ENCODE measurements around the gene FBXO17.

FBXO17 gene

DNA sequence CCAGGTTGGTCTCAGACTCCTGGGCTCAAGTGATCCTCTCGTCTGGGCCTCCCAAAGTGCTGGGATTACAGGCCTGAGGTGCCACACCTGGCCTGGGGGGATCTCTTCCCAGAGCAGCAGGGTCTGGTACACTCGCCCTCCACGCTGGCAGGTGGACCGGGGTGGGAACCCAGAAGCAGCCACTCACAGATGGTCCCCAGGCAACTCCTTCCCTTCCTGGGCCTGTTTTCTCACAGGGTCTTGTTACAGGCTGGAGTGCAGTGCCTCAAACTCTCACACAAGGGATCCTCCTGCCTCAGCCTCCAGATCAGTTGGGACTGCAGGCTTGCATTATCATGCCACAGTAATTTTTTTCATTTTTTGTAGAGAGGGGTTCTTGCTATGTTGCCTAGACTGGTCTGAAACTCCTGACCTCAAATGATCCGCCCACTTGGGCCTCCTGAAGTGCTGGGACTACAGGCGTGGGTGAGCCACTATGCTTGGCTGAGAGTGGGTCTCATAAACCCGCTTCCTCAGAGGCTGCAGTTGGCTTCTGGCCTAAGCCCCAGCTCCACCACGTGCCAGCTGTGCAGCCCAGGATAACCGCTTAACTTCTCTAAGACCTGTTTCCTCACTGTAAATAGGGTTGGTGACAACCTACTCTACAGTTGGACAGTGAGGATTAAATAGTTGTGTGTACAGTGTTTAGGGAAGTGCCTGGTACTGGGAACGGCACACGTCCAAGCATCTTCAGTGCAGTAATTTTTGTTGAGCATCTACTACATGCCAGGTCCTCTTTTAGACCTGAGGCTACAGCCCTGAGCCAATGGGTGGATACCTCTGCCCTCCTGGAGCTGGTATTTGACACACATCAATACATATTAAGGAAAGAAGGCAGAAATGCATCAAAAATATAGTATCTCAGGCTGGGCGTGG lies 62.7 kb downstream of the FBXO17 start:
- no peak for DNase-seq

DNA sequence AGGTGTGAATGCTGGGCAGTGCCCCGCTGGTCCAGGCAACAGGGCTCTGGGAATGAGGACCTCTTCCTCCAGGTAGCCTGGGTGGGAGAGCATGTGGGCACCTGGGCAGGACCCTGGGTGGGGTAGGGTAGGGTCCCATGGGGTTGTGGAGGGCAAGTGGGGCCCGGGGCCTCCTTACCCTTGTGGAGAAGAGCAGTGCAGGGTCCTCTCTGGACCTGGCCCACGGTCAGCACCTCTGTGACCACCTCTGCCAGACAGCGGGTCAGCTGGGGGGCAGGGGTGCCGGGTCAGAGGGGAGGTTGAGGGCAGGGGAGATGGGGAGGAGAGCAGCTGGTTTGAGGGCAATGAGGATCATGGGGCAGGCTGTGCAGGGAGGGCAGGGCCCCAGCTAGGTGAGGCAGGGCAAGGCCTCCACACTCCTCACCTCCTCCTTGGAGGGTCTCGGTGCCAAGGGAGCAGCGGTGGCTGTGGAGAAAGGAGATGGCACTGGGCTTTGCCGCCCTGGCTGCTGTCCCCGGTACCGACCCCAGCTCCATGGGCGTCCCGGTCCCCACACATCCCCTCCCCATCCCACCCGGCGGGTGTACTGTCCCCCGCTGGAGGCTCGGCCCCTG lies 64.0 kb downstream of the FBXO17 start:
- DNase-seq: no peak

DNA sequence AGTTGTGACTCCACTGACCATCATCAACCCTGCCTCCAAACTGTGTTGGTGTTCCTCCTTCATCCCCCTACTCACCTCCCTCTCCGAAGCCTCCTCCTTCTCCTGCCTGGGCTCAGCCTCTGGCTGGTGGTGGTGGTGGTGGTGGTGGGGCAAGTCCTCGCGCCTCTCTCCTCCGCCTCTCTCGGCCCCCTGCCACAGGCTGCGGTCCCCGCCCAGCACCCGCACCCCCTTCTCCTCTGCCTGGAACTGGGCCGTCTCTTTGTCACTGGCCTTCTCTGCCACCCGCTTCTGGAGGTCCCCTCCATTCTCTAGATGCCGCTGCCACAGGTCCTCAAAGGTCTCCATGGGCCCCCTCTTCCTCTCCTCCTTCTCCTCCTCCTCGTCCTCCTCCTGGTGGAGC lies 65.1 kb downstream of the FBXO17 start:
- DNase-seq: no peak

DNA sequence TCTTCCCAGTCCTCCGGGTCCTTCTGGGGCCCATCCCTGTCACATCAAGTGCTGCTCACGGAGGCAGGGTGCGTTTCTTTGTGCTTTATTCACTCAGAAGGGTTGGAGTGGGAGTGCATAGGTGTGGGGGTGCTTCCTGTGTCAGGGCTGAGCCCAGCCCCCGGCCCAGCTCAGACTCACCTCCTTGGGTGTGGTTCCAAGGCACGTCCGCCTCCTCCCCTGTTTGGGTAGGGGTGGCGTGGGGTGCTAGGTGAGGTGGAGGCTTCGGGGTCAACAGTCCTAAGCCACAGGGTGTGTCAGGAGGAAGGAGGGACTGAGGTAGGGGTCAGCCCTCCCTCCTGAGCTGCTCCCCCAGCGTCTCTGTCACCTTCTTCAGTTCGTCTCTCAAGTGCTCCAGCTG lies 66.6 kb downstream of the FBXO17 start:
- no peak for DNase-seq

DNA sequence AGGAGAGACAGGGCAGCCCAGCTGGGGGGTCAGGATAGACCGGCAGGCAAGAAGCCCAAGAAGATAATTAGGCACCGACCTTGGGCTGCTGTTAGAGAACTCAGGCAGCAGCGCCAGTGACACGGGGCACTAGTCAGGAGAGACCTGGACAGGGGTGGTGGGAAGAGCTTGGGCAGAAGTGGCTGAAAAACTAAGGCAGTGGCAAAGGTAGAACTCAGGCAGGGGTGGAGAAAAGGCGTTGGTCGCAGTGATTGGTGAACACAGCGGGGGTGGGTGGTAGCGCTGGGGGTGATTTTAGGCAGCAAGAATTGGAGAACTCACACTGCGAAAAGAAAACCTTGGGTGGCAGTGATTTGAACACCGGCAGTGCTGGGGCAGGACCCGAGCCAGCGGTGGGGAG lies 67.9 kb downstream of the FBXO17 start:
- DNase-seq: no peak

DNA sequence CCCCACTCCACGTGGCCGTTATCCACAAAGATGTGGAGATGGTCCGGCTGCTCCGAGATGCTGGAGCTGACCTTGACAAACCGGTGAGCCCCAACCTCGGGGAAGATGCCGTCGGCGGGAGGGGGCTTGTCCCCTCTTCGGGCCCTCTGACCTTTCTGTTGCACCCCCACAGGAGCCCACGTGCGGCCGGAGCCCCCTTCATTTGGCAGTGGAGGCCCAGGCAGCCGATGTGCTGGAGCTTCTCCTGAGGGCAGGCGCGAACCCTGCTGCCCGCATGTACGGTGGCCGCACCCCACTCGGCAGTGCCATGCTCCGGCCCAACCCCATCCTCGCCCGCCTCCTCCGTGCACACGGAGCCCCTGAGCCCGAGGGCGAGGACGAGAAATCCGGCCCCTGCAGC lies 68.3 kb downstream of the FBXO17 start:
- no peak for DNase-seq

DNA sequence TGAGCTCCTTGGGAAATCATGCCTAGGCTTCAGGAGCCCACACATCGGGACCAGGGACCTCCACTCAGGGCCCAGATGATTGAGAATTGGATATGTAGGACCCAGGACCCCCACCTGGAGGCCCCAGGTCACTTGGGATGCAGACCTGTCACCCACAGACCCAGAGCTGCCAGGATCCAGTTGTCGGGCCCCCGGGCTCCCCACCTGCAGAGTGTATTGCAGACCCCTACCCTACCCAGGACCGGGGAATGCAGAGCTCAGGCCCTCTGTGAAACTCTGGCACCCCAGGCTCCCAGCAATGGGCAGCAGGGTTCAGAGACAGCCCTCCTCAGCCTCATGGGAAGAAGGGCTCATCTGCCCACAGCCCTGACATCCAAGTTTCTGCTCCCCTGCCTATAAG lies 69.9 kb downstream of the FBXO17 start:
- DNase-seq: no peak

DNA sequence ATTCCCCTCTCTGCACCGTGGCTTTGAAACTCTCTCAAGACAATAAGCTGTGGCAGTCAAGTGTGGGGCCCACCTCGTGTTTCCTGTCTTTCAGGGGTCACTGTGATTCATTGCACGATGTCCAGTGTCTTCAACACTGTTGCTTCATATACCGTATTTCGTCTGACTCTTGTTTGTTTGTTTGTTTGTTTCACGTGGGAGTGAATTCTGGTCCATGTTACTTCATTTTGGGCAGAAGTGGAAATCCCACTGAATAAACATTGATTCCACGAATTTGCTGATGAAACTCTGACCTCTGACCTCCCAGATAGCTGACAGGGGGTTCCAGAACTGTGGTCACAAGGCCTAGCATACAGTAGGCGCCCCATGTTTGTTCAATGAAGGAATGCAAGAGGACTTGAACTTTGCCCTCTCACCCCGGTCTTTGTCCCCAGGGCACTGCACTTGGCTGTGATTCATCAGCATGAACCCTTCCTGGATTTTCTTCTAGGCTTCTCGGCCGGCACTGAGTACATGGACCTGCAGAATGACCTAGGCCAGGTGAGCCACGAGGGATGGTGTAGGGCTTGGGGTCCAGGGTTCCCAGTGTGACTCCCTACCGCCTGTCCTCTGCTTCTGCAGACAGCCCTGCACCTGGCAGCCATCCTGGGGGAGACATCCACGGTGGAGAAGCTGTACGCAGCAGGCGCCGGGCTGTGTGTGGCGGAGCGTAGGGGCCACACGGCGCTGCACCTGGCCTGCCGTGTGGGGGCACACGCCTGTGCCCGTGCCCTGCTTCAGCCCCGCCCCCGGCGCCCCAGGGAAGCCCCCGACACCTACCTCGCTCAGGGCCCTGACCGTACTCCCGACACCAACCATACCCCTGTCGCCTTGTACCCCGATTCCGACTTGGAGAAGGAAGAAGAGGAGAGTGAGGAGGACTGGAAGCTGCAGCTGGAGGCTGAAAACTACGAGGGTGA lies 70.7 kb downstream of the FBXO17 start:
- no peak for DNase-seq

DNA sequence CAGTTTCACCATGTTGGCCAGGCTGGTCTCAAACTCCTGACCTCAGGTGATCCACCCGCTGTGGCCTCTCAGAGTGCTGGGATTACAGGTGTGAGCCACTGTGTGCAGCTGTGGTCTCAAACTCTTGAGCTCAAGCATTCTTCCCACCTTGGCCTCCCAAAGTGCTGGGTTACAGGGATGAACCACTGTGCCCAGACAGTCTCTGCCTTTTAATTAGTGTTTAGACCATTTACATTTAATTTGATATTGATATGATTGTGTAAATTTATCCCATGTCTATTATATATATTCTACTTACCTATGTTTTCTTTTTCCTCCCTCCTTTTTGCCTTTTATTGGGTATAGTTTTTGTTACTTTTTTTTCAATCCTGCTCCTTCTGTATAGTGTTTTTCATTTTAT lies 73.9 kb downstream of the FBXO17 start:
- no peak for DNase-seq

DNA sequence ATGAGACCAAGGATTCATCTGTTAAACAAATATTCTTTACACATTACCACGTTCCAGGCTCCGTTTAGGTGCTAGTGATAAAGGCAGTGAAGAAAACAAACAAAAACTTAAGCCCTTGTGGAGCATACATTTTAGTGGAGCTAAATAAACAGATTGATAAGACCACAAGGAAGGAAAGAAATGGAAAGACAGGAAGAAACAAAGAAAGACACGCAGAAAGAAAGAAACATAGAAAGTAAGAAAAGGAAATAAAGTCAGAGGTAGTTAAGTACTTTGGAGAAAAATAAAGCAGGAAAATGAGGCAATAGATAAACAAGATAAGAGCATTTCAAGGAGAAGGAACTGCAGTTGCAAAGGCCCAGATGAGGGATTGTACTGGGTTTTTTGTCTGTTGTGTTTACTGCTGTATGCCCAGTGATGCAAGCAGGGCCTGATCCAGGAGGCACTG lies 74.8 kb downstream of the FBXO17 start:
- DNase-seq: no peak

DNA sequence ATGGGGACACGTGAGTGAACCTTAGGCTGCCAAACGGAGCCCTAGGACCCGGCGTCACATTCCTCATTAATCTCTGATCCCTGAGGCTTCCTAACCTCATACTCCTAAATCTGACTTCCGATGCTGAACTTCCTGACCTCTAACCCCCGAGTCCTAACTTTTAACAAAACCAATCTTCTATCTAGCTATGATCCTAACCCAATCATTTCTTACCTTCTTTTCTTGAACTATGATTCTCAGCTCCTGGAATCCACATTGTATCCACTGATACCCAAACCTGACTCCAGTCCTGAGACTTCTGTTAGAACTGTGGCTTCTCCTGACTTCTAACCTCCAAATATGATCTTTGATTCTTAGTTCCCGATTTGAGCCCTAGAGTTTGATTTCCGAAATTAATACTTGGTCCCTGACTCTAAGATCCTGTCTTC lies 75.3 kb downstream of the FBXO17 start:
- DNase-seq: no peak

DNA sequence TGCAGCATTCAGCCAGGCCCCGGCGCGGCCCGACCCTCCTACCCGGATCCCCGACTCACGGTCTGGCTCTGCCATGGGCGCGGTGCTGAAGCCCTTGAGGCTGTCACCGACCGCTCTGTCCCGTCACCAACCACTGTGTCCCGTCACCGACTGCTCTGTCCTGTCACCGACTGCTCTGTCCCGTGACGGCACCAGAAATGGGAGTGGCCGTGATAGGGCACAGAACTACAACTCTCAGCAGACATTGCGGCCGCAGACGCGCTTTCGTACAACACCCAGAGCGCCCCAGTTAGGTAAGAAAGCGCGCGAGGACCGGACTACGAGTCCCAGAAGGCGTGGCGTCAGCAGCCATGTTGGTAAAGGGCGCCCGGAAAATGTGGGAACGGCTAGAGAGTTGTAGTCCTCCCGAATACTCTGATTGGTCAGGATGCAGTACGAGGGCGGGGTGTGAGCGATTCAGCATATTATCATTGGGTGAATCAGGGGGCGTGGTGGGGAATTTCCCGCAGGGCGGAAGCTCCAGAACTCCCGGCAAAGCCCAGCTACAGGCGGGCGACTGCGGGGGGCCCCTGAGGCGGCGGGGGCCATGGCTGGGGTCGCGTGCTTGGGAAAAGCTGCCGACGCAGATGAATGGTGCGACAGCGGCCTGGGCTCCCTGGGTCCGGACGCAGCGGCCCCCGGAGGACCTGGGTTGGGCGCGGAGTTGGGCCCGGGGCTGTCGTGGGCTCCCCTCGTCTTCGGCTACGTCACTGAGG lies 75.9 kb downstream of the FBXO17 start, which contains the start of the genes NFKBIB and SIRT2:
TSS of gene NFKBIB (plus strand) at position 523 of the 755 bp plus-strand sequence. CDS start at position 587, 64 bp downstream.
TSS of gene SIRT2 (minus strand) at position 172 of the 755 bp plus-strand sequence. CDS start at position 75, 97 bp downstream.
- peak; percentile 100 for DNase-seq

DNA sequence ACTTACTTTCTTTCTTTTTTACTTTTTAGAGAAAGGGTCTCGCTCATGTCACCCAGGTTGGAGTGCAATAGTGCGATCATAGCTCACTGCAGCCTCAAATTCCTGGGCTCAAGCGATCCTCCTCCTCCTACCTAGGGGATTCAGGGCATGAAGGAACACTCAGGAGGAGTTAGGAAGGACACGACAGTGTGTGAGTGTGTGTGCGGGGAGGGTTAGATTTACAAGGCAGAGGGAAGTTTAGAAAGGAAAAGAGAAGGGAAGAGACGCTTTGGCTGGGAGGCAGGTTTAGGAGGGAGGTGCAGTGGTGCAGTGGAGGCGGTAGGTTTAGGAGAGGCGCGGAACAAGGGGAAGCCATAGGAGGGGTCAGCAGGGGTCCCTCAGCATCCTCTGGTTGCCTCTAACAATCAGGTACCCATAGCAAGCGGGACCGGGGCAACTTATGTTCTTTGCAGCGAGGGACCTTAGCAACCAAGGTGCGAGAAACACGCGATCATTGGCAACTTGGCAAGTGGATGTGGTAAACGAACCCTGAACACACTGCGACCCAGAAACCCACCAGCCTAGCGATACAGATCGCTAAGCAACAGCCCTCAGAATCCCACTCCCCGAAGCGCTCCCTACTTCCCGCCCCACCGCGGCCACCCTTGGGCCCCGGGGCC lies 76.6 kb downstream of the FBXO17 start:
- peak; percentile 37 for DNase-seq

DNA sequence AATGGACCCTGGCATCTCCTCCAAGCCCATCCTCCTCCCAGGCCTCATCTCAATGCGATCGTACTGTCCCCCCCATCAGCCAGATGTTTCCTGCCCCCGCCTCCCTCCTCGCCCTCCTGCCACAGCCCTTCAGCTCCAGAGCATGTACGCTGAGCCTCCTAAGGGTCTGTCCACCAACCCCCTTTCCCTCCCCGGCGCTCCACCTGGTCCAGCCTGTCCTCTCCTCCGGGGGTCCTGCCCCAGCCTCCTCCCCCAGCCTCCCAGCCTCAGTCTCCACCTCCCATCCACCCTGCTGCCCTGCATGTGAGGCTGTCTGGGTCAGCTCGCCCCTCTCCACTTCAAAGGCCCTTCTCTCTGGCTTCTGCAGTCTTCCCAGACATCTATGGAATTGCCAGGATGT lies 80.6 kb downstream of the FBXO17 start:
- DNase-seq: no peak

DNA sequence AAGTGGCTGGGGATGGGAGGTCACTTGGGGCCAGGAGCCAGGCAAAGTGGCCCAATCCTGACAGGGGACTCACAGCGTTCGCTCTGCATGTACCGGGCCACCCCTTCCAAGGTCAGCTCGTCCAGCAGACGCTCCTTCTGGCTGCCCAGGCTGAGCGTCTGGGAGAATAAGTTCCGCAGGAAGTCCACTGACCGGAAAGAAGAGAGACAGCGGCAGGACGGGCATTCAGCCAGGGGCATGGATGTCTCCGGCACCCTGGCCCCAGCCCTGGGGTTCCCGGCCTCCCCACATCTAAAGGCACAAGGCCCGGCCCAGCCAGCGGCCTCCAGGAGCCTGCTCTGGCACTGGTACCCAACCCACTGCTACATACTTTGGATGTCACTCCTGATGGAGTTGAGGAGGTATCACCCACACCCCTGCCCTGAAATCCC lies 82.2 kb downstream of the FBXO17 start:
- no peak for DNase-seq

DNA sequence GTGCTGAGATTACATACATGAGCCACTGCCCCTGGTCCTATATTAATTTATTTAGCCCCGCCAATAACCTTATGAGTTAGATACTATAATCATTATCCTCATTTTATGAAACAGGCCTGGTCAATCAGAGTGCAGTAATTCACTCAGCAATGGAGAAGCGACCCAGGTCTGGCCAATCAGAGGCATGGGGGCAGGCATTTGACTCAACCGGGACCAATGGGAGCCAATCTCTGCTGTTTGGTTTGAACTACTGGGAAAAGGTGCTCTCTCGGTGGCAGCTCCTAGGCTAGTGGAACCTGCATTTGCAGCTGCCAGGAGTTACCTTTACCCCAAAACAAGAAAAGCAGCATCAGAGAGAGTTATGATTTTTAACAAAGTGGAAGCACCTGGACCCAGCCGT lies 82.7 kb downstream of the FBXO17 start:
- no peak for DNase-seq

DNA sequence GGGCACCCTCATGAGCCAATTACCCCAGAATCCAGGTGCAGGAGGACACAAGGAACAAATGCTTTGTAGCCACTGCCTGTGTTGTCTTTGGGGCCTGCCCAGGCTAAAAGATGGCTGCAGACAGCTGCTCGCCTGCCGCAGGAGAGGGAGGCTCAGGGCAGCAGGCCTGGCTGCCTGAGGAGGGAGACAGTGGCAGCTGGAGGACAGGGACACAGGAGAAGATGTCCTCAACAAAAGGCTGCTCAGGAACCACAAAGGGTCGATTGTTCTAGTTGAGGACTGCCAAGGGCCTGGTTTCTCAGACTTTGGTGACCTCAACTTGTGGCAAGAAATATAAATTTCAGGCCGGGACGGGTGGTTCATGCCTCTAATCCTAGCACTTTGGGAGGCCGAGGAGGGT lies 83.8 kb downstream of the FBXO17 start:
- no peak for DNase-seq

Measured in left hindlimb (tissue), 1 donor.